IPS-NIHi11 (cell line): ENCODE data around the gene USP36.
"Not testable (repeated sequence)": the region's sequence is repeated elsewhere in the genome, so short reads cannot be mapped to it uniquely, and the experiment has no call there.

Source experiments
- DNase-seq: peaks from one replicate; pipeline ENCODE4 v3.0.0; 2012; ENCODE audit warnings: mixed read lengths, low spot score

USP36 gene

DNA sequence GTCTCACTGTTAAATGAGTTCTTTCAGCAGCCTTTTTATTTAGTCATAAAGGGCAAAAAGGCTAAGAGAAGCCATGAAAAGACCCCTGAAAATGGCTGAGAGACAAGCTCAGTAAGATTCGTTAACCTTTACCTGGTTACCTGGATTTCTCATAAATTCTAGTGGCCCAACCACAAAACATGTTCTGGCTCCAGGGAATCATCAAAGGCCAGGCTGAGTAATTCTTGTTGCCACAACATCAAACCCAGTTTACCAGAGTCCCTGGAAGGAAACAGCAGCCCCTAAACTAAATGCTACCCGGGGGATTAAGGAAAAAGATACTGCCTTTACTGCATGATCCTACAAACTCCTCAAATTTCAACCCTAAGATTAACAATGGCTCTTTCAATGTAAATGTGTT is 74.4 kb downstream of the USP36 start:
- no peak for DNase-seq

DNA sequence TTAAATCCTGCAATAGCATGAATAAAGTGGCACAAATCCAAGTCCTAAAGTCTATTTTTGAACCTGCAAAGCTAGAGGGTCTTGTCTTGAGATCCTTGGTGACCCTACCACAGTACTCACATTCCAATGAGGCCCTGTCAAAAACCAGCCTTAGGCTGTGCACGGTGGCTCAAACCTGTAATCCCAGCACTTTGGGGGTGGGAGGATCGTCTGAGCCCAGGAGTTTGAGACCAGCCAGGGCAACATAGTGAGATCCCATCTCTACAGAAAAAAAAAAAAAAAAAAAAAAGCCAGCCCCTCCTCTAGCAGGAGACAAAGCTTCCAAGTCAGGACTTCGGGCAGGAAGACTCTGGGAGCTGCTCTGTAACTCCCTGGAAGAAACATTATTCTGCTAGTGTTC is 74.8 kb downstream of the USP36 start:
- no peak for DNase-seq

DNA sequence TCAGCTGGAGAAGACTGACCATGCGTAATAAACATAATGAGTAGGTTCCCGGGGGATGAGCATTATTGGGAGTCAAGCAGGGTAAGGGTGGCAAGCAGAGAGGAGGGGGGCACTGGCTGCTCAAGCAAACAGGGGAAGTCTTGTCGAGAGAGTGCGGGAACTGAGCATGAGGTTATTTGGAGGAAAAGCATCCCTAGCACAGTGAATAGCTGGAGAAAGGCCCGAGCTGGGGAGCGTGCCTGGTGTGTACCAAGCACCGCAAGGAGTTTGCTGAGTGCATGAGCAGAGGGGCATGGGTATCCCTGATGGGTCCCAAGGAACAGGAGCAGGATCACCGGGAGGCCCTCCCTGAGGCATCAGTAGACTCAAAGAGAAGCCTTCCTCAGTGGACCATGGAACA is 75.7 kb downstream of the USP36 start:
- DNase-seq: no peak

DNA sequence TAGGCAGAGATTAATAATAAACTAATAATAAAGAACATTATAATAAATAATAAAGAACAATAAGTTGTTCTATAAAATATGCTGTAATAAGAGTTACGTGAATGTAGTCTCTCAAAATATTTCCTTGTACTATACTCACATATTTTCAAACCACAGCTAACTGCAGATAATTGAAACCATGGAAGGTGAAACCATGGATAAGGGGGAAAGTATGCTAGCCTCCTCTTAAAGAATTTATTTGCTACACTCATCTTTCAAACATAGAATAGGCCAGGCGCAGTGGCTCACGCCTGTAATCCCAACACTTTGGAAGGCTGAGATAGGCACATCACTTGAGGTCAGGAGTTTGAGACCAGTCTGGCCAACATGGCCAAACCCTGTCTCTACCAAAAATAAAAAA is 77.1 kb downstream of the USP36 start:
- DNase-seq: no peak

DNA sequence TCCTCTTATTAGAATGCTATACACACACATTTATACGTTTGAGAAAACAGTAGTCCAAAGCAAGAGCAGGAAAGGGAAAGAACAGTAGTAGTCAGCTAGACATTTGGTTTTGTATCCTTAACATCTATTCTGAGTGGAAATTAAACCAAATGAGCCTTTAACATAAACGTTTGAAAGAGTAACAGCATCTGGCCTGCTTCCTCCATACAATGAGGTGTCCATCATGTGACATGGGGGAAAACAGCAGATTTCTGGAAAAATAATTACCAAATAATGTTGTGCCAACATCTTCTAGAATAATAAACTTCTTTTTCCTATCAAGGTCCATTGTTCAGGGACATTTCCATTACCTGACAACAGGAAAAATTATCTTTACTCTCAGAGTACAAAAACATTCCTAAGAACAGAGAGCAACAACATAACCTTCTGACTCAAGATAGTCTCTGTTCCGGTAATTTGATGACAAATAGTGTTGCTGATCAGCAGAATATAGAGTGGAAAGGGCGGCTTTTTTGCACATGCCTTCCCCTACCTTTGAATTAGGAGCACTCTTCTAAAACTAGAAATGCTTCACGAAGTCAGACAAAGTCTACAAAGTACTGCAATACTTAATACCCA is 78.7 kb downstream of the USP36 start:
- no peak for DNase-seq

DNA sequence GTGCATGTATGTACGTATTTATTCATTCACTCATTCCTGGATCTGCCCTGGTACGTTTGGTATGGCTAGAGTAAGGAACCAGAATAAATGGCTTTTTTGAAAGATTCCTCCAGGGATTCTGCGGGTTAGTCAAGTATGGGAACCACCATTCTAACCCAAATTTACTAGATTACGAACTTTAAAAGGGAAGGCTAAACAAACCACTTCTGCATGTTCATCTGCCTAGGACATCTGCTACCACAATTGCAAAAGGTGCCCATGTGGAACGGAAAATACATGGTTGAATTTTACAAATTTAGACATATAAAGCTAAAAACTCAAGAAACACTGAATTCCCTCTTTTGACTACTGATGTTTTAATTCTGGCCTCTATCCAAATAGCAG is 80.7 kb downstream of the USP36 start:
- DNase-seq: no peak

DNA sequence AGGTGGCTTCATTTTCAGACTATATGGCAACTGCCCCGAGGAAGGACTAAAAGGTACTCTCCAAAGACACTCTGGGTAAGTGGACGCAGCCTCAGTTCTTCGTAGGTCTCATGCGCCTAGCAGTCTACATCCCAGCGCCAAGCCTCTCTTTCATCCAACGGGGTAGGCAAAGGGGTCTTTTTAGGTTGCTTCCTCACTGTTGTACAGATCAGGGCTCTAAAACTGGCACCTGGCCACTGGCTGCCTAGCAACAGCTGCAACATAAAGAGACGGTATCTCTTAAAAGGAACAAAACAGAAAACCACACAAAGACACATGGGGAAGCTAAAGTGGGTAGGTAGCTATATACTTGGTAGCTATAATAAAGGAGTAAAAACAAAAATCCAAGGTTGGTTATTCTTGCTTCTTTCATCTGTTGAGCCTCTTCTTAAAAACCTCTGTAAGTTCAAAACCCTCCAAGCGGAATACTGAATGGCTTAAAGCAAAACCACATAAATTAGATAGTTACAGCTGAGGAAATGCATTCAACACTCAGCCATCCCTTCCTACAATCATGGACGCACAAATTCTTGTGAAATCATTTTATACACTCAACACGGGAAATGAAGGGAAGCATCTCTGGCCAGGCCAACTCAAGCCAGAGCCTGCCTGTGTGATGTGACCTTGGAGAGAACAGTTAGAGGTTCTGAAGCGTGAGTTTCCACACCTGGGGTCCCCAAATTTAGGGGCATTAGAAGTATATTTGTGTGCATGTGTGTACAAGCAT is 81.2 kb downstream of the USP36 start:
- no peak for DNase-seq

DNA sequence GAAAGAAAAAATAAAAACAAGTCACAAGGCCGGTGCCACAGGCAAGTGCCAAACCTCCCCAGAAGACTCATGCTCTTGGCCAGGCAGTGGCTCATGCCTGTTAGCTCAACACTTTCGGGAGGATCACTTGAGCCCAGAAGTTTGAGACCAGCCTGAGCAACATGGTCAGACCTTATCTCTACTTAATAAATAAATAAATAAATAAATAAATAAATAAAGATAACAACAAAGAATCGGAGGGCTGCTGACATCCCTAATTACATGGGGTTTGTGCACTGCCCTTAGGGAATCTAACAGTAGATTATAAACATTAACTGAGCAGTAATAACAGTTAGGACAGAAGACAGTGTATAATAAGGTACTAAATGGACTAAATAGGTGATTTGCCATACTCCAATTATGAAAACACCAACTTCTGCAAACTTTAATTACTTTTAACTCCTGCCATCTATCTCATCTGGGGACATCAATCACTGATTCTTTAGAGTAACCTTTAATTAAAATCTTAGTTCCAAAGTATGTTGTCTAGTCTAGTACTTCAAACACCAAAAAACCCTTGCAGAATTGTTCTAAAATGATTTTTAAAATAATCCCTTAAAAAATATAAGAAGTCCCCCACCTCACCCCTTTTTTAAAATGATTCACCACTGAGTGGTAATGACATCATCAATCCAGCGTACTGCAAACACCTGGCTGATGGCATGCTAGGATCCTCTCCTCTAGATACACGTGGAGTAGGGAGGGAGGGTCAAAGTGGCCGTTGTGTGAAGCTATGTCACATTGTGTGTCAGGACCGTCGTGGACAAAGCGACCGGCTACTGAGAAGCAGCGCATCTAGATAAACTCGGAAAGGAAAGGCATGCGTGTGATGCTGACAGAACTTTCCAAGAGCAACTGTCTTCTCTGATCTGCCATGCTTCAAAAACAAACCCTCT is 87.0 kb downstream of the USP36 start:
- no peak for DNase-seq

DNA sequence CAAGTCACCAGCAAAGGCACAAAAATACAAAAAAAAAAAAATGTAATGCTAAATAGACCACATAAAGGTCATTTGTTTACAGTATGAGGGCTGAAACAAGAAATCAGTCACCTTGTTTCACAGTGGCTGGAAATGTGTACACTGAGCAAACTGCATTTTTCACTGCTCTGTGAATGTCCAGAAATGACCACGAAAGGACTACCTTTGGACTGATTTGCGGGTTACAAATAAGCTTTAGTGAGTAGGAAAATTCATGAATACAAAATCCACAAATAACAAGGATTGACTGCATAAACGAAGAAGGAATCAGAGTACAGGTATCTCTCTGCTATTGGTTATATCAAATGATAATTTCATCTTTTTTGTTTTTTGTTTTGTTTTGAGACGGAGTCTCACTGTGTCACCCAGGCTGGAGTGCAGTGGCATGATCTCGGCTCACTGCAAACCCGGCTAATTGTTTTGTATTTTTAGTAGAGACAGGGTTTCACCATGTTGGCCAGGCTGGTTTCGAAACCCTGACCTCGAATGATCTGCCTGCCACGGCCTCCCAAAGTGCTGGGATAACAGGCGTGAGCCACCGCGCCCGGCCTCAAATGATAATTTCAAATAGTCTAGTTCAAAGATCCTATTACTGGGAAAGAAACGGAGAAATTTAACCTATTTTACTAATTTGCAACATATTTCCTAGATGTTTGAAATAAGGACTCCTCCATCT is 89.0 kb downstream of the USP36 start:
- DNase-seq: no peak

DNA sequence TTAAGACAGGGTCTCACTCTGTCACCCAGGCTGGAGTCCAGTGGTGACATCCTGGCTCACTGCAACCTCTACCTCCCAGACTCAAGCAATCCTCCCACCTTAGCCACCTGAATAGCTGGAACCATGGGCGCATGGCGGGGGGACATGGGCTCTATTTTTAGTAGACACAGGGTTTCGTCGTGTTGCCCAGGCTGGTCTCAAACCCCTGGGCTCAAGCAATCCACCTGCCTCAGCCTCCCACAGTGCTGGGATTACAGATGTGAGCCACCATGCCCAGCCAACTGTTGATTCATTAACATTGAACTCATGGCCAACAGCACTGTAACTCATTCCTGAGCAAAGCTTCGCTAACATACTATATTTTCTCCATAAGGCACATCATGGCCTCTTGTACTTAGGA is 89.6 kb downstream of the USP36 start:
- DNase-seq: not testable (repeated sequence)

DNA sequence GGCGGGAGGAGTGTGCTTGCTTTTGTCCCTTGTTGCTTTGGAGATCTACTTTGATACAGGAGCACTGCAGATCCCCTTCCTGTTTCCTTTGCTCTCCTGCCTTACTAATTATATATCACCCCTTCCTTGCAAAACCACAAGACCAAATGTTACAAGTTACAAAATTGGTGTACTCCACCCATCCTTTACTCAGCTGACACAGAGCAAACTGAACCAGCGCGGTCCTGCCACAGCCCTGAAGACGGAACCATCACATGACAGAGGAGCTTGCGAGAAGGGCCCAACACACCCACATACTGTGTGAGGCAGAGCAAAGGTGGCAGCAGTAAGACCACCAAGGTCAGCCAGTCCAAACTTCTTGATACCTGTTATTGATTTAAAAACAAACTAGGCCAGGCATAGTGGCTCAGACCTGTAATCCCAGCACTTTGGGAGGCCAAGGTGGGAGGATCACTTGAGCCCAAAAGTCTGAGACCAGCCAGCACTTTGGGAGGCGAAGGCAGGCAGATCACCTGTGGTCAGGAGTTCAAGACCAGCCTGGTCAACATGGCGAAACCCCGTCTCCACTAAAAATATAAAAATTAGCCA is 91.8 kb downstream of the USP36 start:
- DNase-seq: no peak

DNA sequence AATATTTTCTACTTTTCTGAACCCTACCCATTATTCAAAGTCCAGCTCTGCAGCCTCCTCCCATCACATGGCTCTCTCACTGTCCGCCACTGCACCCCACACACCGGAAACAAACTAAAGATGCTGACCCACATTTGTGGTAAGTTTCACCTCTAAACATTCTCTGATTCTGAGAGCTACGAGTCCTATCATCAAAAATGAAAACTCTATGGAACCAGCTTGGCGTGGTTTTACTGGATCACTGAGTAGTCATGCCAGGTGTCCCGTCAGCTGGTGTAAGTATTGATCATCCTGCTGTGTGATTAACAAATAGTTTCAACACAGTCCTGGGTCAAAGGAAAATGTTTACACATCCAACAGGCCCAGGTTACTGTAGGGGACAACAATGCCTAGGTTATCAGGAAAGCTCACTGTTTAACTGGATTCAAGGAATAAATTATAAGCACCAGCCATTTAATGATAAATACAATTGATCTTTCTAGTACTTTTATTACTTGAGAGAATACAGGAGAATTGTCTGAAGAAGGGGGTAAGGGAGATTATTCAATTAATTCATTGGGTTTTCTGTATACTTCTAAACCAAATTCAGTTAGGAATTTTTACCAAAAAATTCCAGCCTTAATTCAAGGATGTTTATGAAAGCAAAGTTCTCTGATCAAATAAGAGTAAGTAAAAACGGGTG is 92.4 kb downstream of the USP36 start:
- no peak for DNase-seq

DNA sequence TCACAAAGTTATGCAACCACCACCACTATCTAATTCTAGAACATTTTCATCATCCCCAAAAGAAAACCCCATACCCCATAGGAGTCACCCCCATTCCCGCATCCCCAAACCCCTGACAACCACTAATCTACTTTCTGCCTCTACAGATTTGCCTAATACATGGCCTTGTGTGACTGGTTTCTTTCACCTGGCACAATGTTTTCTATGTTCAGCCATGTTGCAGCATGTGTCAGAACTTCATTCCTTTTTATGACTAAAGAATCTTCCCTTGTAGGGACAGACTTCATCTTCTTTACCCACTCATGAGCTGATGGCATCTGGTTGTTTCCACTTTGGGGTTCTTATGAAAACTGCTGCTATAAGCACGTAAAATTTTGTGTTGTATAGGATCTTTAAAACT is 93.1 kb downstream of the USP36 start:
- DNase-seq: no peak

DNA sequence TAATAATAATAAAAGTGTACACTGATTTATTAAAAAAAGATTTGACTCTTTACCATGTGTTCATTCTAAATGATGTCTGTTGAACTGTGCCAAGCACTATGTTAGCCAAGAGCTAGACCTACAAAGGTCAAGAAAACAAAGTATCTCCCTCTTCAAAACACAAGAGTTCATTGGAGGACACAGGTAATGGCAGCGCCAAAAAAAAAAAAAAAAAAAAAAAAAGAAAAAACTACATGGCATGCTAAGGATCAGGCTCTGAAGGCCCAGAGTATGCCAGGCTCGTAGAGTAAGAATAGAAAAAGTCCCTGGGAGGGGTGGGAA is 93.7 kb downstream of the USP36 start:
- no peak for DNase-seq

DNA sequence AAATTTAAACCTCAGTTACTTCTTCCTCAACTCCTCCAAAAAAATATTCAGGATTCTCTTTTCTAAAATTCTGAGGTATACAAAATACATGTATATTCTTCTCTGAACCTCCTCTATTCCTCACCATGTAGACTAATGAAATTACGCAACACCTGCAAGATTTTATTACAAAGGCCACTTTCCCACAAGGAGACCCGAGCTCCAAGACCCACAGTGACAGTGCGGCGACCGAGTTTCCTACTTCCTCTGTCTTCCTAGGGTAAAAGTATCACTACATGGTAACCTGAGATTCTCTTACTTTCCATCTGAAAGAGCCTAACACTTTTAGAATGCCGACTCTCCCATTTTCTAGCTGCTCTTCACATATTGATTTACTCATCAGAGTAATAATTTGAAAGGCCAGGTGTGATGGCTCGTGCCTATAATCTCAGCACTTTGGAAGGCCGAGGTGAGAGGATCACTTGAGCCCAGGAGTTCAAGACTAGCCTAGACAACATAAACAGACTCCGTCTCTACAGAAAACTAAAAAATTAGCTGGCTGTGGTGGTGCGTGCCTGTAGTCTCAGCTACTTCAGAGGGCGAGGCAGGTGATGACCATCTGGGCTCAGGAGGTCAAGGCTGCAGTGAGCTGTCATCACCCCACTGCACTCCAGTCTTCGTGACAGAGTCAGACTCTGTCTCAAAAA is 94.2 kb downstream of the USP36 start:
- no peak for DNase-seq
